Sigmoid colon (tissue), 4 donors: ENCODE data around the gene PDZD7.

Experiments
- EP300 ChIP-seq, 4 donors: sonication (generic); formaldehyde crosslinking; IDR thresholded peaks; one replicate each; pipeline ENCODE4 v1.6.1; 2017; ENCODE audit warnings: antibody characterized with exemption in 4 of 4
- POLR2A ChIP-seq, 2 donors: fragments of 450-650 bp; IDR thresholded peaks; one replicate each; pipeline ENCODE4 v1.6.1; 2016; ENCODE audit warnings: antibody characterized with exemption in 2 of 2, mild to moderate bottlenecking in 2 of 2, moderate library complexity in 2 of 2
- POLR2AphosphoS5 ChIP-seq, 4 donors: sonication (generic); formaldehyde crosslinking; IDR thresholded peaks; one replicate each; pipeline ENCODE4 v1.6.1; 2017; ENCODE audit warnings: antibody characterized with exemption in 4 of 4
- TF ChIP-seq, protein P1 (sequence below), 4 experiments: fragments of 450-650 bp in 3 of 4; fragments of 200-600 bp in 1 of 4; IDR thresholded peaks; one replicate each; pipeline ENCODE4 v1.5.1; 2016 to 2019; ENCODE audit warnings: antibody characterized with exemption in 4 of 4, mild to moderate bottlenecking in 3 of 4, moderate library complexity in 2 of 4

DNA sequence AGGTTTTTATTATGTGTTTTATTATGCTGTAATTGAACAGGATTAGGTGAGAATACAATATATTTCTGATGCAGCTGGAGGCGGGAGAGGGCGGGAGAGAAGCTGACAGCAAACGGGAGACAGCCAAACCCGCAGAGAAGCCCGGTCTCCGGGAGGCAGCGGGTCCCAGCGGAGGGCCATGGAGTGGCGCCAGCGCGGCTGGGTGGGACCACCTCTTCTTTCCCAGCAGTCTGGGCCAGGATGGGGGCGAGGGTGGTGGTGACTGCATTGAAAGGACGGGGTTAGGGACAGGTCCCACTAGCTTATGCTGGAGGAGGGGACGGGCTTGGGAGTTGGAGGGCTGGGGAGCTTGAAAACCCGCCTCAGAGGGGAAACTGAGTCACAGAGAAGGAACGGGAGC lies 16.3 kb upstream of the PDZD7 start:
- TF ChIP-seq, protein P1, sequence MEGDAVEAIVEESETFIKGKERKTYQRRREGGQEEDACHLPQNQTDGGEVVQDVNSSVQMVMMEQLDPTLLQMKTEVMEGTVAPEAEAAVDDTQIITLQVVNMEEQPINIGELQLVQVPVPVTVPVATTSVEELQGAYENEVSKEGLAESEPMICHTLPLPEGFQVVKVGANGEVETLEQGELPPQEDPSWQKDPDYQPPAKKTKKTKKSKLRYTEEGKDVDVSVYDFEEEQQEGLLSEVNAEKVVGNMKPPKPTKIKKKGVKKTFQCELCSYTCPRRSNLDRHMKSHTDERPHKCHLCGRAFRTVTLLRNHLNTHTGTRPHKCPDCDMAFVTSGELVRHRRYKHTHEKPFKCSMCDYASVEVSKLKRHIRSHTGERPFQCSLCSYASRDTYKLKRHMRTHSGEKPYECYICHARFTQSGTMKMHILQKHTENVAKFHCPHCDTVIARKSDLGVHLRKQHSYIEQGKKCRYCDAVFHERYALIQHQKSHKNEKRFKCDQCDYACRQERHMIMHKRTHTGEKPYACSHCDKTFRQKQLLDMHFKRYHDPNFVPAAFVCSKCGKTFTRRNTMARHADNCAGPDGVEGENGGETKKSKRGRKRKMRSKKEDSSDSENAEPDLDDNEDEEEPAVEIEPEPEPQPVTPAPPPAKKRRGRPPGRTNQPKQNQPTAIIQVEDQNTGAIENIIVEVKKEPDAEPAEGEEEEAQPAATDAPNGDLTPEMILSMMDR (IDR thresholded peaks at IDR 0.05) = no peak
- no peak for TF ChIP-seq POLR2A (IDR thresholded peaks at IDR 0.05)
- no peak for TF ChIP-seq EP300 (IDR thresholded peaks at IDR 0.05)
- no peak for TF ChIP-seq POLR2AphosphoS5 (IDR thresholded peaks at IDR 0.05)
